GM18505 (cell line): ENCODE measurements around the gene MYL5.

Experiments
- ATAC-seq: cut with Tn5 transposase; IDR thresholded peaks from one replicate; pipeline ENCODE4 v1.9.1; 2021; ENCODE audit not compliant: unreplicated experiment
- POLR2A ChIP-seq: IDR thresholded peaks from 4 replicates; pipeline ENCODE4 v1.6.1; 2011; ENCODE audit warnings: borderline replicate concordance; ENCODE audit not compliant: insufficient read depth, insufficient read length; ENCODE audit errors: extremely low read depth

The MYL5 gene

GRCh38 chr4:677431-678293 lies 3.3 kb downstream of the MYL5 start:
- ATAC-seq = no peak
- peak; percentile 13 for TF ChIP-seq POLR2A

GRCh38 chr4:678331-679103 lies 4.2 kb downstream of the MYL5 start:
- ATAC-seq = no peak
- no peak for TF ChIP-seq POLR2A

DNA sequence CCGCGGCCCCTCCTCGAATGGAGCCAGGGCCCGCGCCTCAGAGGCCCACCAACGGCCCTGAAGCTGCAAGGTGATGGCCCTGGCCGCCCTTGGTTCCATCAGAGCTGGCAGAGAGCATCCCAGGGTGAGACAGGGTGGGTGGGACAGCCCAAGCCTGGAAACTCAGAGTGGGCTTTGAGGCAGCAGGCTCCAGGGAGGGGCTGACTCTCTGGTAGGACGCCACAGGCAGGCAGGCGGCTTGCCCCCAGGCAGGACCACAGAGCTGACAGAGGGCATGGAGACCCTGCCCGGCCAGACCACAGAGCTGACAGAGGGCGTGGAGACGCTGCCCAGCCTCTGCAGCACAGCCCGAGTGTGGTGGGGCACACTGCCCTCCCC lies 4.8 kb downstream of the MYL5 start:
- ATAC-seq = no peak
- no peak for TF ChIP-seq POLR2A

- ATAC-seq = no peak
- TF ChIP-seq POLR2A = no peak
Measured at GRCh38 chr4:679629-680028, 5.3 kb downstream of the MYL5 start.

GRCh38 chr4:680091-680490 lies 5.7 kb downstream of the MYL5 start:
- TF ChIP-seq POLR2A = no peak
- ATAC-seq = no peak

DNA sequence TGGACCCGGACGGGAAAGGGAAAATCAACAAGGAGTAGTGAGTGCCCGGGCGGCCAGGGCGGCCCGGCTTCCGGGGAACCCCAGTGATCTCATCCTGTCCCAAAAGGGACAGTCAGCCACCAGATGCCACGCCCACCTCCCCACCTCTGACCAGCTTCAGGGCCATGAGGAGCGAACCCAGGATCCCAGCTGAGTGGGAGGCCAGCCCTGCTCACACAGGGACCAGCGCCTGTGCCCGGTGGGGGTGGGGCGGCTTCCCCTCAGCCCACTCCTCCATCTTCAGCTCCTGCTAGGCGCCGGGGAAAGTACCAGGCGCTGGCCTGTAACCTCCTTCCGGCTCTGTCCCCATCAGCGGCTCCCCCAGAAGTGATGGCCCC lies 6.2 kb downstream of the MYL5 start:
- ATAC-seq = no peak
- TF ChIP-seq POLR2A = no peak

GRCh38 chr4:680928-681645 lies 6.7 kb downstream of the MYL5 start:
- no peak for ATAC-seq
- TF ChIP-seq POLR2A = no peak

- TF ChIP-seq POLR2A = no peak
- ATAC-seq = no peak
Measured at GRCh38 chr4:681736-682451, 7.6 kb downstream of the MYL5 start.

GRCh38 chr4:682490-683172 lies 8.3 kb downstream of the MYL5 start:
- ATAC-seq = no peak
- no peak for TF ChIP-seq POLR2A

DNA sequence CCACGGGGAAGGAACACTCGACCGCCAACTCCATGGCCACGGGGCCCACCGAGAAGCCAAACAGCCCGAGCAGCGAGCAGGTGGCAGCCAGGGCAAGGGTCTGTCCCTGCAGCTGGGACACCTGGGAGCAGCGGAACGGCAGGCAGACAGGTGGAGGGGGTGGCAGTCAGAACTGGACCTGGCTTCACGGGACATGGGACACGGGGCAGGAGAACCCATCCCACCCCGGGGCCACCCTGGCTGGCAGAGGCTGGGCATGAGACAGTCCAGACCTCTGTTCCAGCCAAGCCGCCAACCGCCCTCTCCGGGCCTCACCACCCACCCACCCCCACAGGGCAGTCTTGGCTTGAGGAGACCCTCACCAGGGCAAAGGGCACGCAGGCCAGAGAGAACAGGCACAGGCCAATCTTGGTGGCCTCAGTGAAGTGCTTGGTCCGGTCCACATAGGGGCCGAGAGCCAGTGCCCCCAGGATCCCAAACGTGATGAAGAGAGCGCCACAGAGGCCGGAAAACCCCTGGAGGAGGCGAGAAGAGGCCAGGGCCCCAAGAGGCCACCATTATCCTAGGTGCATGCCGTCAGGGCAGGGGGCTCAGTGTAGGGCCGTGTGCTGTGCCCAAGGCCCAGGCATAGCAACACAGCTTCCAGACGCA lies 9.0 kb downstream of the MYL5 start:
- TF ChIP-seq POLR2A = no peak

GRCh38 chr4:683982-684622 lies 9.8 kb downstream of the MYL5 start:
- TF ChIP-seq POLR2A = no peak
- no peak for ATAC-seq

More for the DNA sequence above, 9.0 kb downstream of the MYL5 start:
- no peak for ATAC-seq
